IMR-90 (cell line): ENCODE data around the gene BLTP3B. TPM values are rescaled to one million over a fixed set of nuclear protein-coding genes. Genes with fewer than 3 reads are reported as not detected.
A peak's percentile ranks its signal among the peaks of the same experiment; 100 is the strongest.

Source experiments
- ATAC-seq: fragments of 200-7000 bp; cut with Tn5 transposase; 2 replicates; pipeline ENCODE4 v1.9.1; 2020; ENCODE audit warnings: low read depth, mild to moderate bottlenecking, moderate library complexity
- BruUV-seq: library from RNA; stranded (reverse); fragments of 400-500 nt; replicated peaks from 2 replicates; lab custom pipeline; 2021; lab: Mats Ljungman, UMichigan
- CTCF ChIA-PET: fragments of 300-600 bp; formaldehyde crosslinking; extraction: SDS; loops from one replicate; lab custom pipeline; 2021; ENCODE audit warnings: antibody characterized with exemption; lab: Yijun Ruan, JAX
- POLR2A ChIA-PET: fragments of 300-600 bp; sonication (Branson Sonifier 250); formaldehyde crosslinking; loops from one replicate; lab custom pipeline; 2022; ENCODE audit warnings: antibody characterized with exemption; ENCODE audit not compliant: unreplicated experiment; lab: Charles Lee
- DNase-seq: peaks from one replicate; pipeline ENCODE4 v3.0.0; 2013
- H2AFZ ChIP-seq: replicated peaks from 2 replicates; pipeline ENCODE3; 2013; ENCODE audit warnings: low read length, mild to moderate bottlenecking; ENCODE audit not compliant: poor library complexity
- H2AK5ac ChIP-seq: 2 replicates; pipeline ENCODE4 v1.6.1; 2013; ENCODE audit warnings: low read depth, low read length, inconsistent platforms
- H2AK9ac ChIP-seq: replicated peaks from 2 replicates; pipeline ENCODE3; 2013; ENCODE audit warnings: mild to moderate bottlenecking, low read depth, low read length, moderate library complexity; ENCODE audit not compliant: poor library complexity
- H2BK120ac ChIP-seq: 2 replicates; pipeline ENCODE4 v1.6.1; 2013; ENCODE audit warnings: low read depth, low read length, inconsistent platforms
- H2BK15ac ChIP-seq: 3 replicates; pipeline ENCODE4 v1.6.1; 2013; ENCODE audit warnings: low read depth, low read length, inconsistent platforms
- H2BK20ac ChIP-seq: 2 replicates; pipeline ENCODE4 v1.6.1; 2013; ENCODE audit warnings: low read depth, mild to moderate bottlenecking, inconsistent platforms, low read length, moderate library complexity
- H2BK5ac ChIP-seq: 2 replicates; pipeline ENCODE4 v1.6.1; 2013; ENCODE audit warnings: mild to moderate bottlenecking, low read depth, low read length, inconsistent platforms; ENCODE audit not compliant: poor library complexity, severe bottlenecking
- H3K14ac ChIP-seq: replicated peaks from 2 replicates; pipeline ENCODE4 v1.6.1; 2013; ENCODE audit warnings: low read depth, low read length, inconsistent platforms
- H3K18ac ChIP-seq: 2 replicates; pipeline ENCODE4 v1.6.1; 2013; ENCODE audit warnings: low read depth, low read length, control low read depth
- H3K23ac ChIP-seq: 2 replicates; pipeline ENCODE4 v1.6.1; 2013; ENCODE audit warnings: low read depth, low read length, inconsistent platforms
- H3K27ac ChIP-seq: 2 replicates; pipeline ENCODE4 v1.5.1; 2013; ENCODE audit warnings: mild to moderate bottlenecking, control low read depth, low read length; ENCODE audit not compliant: insufficient read depth
- H3K27me3 ChIP-seq: 2 replicates; pipeline ENCODE4 v1.6.1; 2013; ENCODE audit warnings: low read length; ENCODE audit not compliant: control insufficient read depth, insufficient read depth
- H3K36me3 ChIP-seq: 2 replicates; pipeline ENCODE4 v1.6.1; 2013; ENCODE audit warnings: low read length, mixed read lengths; ENCODE audit not compliant: control insufficient read depth, insufficient read depth
- H3K4ac ChIP-seq: 2 replicates; pipeline ENCODE4 v1.6.1; 2013; ENCODE audit warnings: low read depth, low read length, inconsistent platforms
- H3K4me1 ChIP-seq: 2 replicates; pipeline ENCODE4 v1.6.1; 2013; ENCODE audit warnings: low read length, mixed read lengths; ENCODE audit not compliant: control insufficient read depth, insufficient read depth
- H3K4me2 ChIP-seq: 2 replicates; pipeline ENCODE4 v1.6.1; 2013; ENCODE audit warnings: low read depth, mild to moderate bottlenecking, control low read depth, low read length, moderate library complexity
- H3K4me3 ChIP-seq: 2 replicates; pipeline ENCODE4 v1.5.1; 2013; ENCODE audit warnings: low read depth, mild to moderate bottlenecking, control low read depth, low read length, moderate library complexity; ENCODE audit not compliant: insufficient read depth
- H3K56ac ChIP-seq: 2 replicates; pipeline ENCODE4 v1.6.1; 2013; ENCODE audit warnings: low read length, inconsistent platforms; ENCODE audit not compliant: insufficient read depth; ENCODE audit errors: extremely low read depth
- H3K79me1 ChIP-seq, 2 experiments: 2 replicates each; pipeline ENCODE4 v1.6.1; 2013; ENCODE audit warnings: low read length in 2 of 2, inconsistent platforms in 1 of 2, low read depth in 1 of 2
- H3K9ac ChIP-seq: 2 replicates; pipeline ENCODE4 v1.6.1; 2013; ENCODE audit warnings: low read depth, low read length, control low read depth
- H3K9me1 ChIP-seq: 2 replicates; pipeline ENCODE4 v1.6.1; 2013; ENCODE audit warnings: low read length, inconsistent platforms; ENCODE audit not compliant: insufficient read depth
- H3K9me3 ChIP-seq: 2 replicates; pipeline ENCODE4 v1.6.1; 2013; ENCODE audit warnings: low read length; ENCODE audit not compliant: control insufficient read depth, insufficient read depth
- H4K20me1 ChIP-seq: 2 replicates; pipeline ENCODE4 v1.6.1; 2013; ENCODE audit warnings: low read length, inconsistent platforms; ENCODE audit not compliant: insufficient read depth
- H4K5ac ChIP-seq: 2 replicates; pipeline ENCODE4 v1.6.1; 2013; ENCODE audit warnings: mild to moderate bottlenecking, low read depth, low read length, control low read depth
- H4K8ac ChIP-seq, 2 experiments: 2 replicates each; pipeline ENCODE4 v1.6.1; 2013; ENCODE audit warnings: low read depth in 2 of 2, low read length in 2 of 2, control low read depth in 1 of 2, inconsistent platforms in 1 of 2
- H4K91ac ChIP-seq: 2 replicates; pipeline ENCODE4 v1.6.1; 2013; ENCODE audit warnings: low read depth, low read length, inconsistent platforms; ENCODE audit not compliant: insufficient read depth
- BHLHE40 ChIP-seq: fragments of 150-350 bp; IDR thresholded peaks from 2 replicates; pipeline ENCODE4 v1.6.1; 2016; ENCODE audit warnings: mild to moderate bottlenecking, low read depth, low read length
- CEBPB ChIP-seq: IDR thresholded peaks from 2 replicates; pipeline ENCODE4 v1.6.1; 2012; ENCODE audit warnings: low read depth, low read length, improper control_type of control experiment
- CHD1 ChIP-seq: IDR thresholded peaks from 2 replicates; pipeline ENCODE4 v1.6.1; 2012; ENCODE audit warnings: low read depth, low read length, improper control_type of control experiment
- CTCF ChIP-seq: conservative IDR thresholded peaks from 2 replicates; pipeline ENCODE4 v1.5.1; 2012; ENCODE audit warnings: mild to moderate bottlenecking, low read depth, low read length, improper control_type of control experiment
- ELK1 ChIP-seq: fragments of 150-350 bp; IDR thresholded peaks from 2 replicates; pipeline ENCODE4 v1.6.1; 2016; ENCODE audit warnings: low read depth, mild to moderate bottlenecking, low read length, moderate library complexity, borderline replicate concordance
- FOS ChIP-seq: fragments of 150-350 bp; IDR thresholded peaks from 2 replicates; pipeline ENCODE4 v1.6.1; 2016; ENCODE audit warnings: low read depth, low read length
- MAFK ChIP-seq: IDR thresholded peaks from 2 replicates; pipeline ENCODE4 v1.6.1; 2012; ENCODE audit warnings: low read depth, low read length, improper control_type of control experiment
- MAZ ChIP-seq: IDR thresholded peaks from 2 replicates; pipeline ENCODE4 v1.6.1; 2012; ENCODE audit warnings: low read depth, mild to moderate bottlenecking, low read length, improper control_type of control experiment, moderate library complexity, borderline replicate concordance
- MXI1 ChIP-seq: IDR thresholded peaks from 2 replicates; pipeline ENCODE4 v1.6.1; 2012; ENCODE audit warnings: low read depth, mild to moderate bottlenecking, low read length, moderate library complexity, borderline replicate concordance
- NFE2L2 ChIP-seq: fragments of 150-350 bp; IDR thresholded peaks from 2 replicates; pipeline ENCODE4 v1.6.1; 2016; ENCODE audit warnings: low read depth, mild to moderate bottlenecking, low read length
- POLR2A ChIP-seq: IDR thresholded peaks from 2 replicates; pipeline ENCODE4 v1.6.1; 2012; ENCODE audit warnings: mild to moderate bottlenecking, low read depth, low read length
- RAD21 ChIP-seq: IDR thresholded peaks from 2 replicates; pipeline ENCODE4 v1.6.1; 2012; ENCODE audit warnings: low read length, improper control_type of control experiment
- RCOR1 ChIP-seq: IDR thresholded peaks from 2 replicates; pipeline ENCODE4 v1.6.1; 2012; ENCODE audit warnings: mild to moderate bottlenecking, low read length, improper control_type of control experiment; ENCODE audit not compliant: insufficient replicate concordance
- RFX5 ChIP-seq: IDR thresholded peaks from 2 replicates; pipeline ENCODE4 v1.8.0; 2012; ENCODE audit warnings: low read depth, mild to moderate bottlenecking, low read length, moderate library complexity
- SMC3 ChIP-seq: fragments of 150-350 bp; IDR thresholded peaks from 2 replicates; pipeline ENCODE4 v1.6.1; 2016; ENCODE audit warnings: low read depth, mild to moderate bottlenecking, antibody characterized with exemption, low read length, moderate library complexity
- WGBS, 2 experiments: methylation state at CpG; one replicate each; pipeline versions ENCODE4 v1.1.5 to v1.1.7; 2013; ENCODE audit warnings: missing lambda C conversion rate in 2 of 2; ENCODE audit not compliant: insufficient read length in 1 of 2; ENCODE audit errors: extremely low coverage in 2 of 2; 5-methylcytosine and 5-hydroxymethylcytosine counted together
- dilution Hi-C: fragments of 300-500 bp; cut with HindIII; formaldehyde crosslinking; loops from one replicate; pipeline ENCODE4 v1.14.3; 2018; ENCODE audit warnings: low sequenced_read_pairs; ENCODE audit not compliant: unreplicated experiment
- in situ Hi-C: fragments of 300-500 bp; cut with MboI; formaldehyde crosslinking; loops from 3 replicates; pipeline ENCODE4 v1.14.3; 2019; ENCODE audit warnings: low sequenced_read_pairs, inconsistent platforms, mixed read lengths
- intact Hi-C: fragments of 100-400 bp; cut with micrococcal nuclease; formaldehyde crosslinking; loops from 2 replicates; pipeline ENCODE4 v1.10.0; 2022
- polyA plus RNA-seq, 3 experiments: library from polyadenylated mRNA; depleted of rRNA; stranded (reverse); fragments of >200 nt; gene quantifications; 2 replicates each; pipeline ENCODE4 v1.2.3, GENCODE V29; 2012; ENCODE audit warnings: low replicate concordance in 1 of 3
- total RNA-seq: library from RNA; depleted of rRNA; stranded (reverse); fragments of >200 nt; gene quantifications from 2 replicates; pipeline ENCODE4 v1.2.3, GENCODE V29; 2012
- TF ChIP-seq, protein P1 (sequence below): fragments of 150-350 bp; IDR thresholded peaks from 2 replicates; pipeline ENCODE4 v1.6.1; 2017; ENCODE audit warnings: mild to moderate bottlenecking, antibody characterized with exemption, low read length, low read depth

BLTP3B gene
- total and polyA plus RNA-seq, 2 of the 4 experiments (the other 2 are of a cell fraction) = 8.9 to 38.7 TPM

GRCh38 chr12:100170313-100170858 is 27.7 kb upstream of the BLTP3B start:
- Histone ChIP-seq H2AFZ (no peak overlapping the region), H3K9me1 (no peaks in the 10 kb centered on the region), H3K23ac (no peak overlapping the region), H2AK9ac (no peak overlapping the region), H3K9ac (no peak overlapping the region), H2AK5ac (no peak overlapping the region), H3K14ac (no peak overlapping the region), H3K36me3 (no peaks in the 10 kb centered on the region), H3K56ac (no peak overlapping the region), H2BK20ac (no peak overlapping the region), H2BK120ac (no peak overlapping the region), H3K4me1 (no peaks in the 10 kb centered on the region), H3K9me3 (no peaks in the 10 kb centered on the region), H4K5ac (no peak overlapping the region), H2BK5ac (no peak overlapping the region), H3K27ac (no peak overlapping the region), H4K20me1 (no peaks in the 10 kb centered on the region), H4K91ac (no peak overlapping the region), H3K4ac (no peak overlapping the region), H3K18ac (no peak overlapping the region), H3K4me2 (no peak overlapping the region), H3K27me3 (0 out of 2 replicates have a peak, but pooled peaks cover 2% of the 10 kb centered on the region), H3K79me1 (no peaks in the 10 kb centered on the region), H4K8ac (no peak overlapping the region), H2BK15ac (no peak overlapping the region), H3K4me3 (no peak overlapping the region)
- no TSS peak for BruUV-seq
- POLR2A ChIA-PET = no interaction called here
- no peak for TF ChIP-seq BHLHE40
- no peak for TF ChIP-seq RAD21
- no peak for TF ChIP-seq NFE2L2
- TF ChIP-seq FOS = no peak
- no peak for TF ChIP-seq CEBPB
- no peak for TF ChIP-seq SMC3
- TF ChIP-seq, protein P1, sequence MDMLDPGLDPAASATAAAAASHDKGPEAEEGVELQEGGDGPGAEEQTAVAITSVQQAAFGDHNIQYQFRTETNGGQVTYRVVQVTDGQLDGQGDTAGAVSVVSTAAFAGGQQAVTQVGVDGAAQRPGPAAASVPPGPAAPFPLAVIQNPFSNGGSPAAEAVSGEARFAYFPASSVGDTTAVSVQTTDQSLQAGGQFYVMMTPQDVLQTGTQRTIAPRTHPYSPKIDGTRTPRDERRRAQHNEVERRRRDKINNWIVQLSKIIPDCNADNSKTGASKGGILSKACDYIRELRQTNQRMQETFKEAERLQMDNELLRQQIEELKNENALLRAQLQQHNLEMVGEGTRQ = no peak
- no peak for TF ChIP-seq MAZ
- TF ChIP-seq RFX5 = no peak
- no peak for TF ChIP-seq MXI1
- no peak for TF ChIP-seq CHD1
- TF ChIP-seq ELK1 = no peak
- TF ChIP-seq RCOR1 = no peak
- no peak for TF ChIP-seq CTCF
- TF ChIP-seq POLR2A = no peak
- no peak for TF ChIP-seq MAFK
- intact Hi-C loops = no loop called here
- peak; percentile 44; the same call in 1 of the 2 replicates for ATAC-seq
- DNase-seq = no peak
- in situ Hi-C loops = no loop called here
- dilution Hi-C loops = no loop called here
- WGBS, 2 experiments = 50% methylated on average over 2 of the region's 7 CpGs; no CpG with 5 or more reads in 1 of the 2 experiments
- CTCF ChIA-PET = interaction anchor here (1.0 kb wide), 1 partner anchor 17 kb away, joined by 3 read pairs; no protein-coding TSS in a partner anchor
